NCI-H1930 (cell line): ENCODE data around the gene TBR1.

Source experiments
- DNase-seq, 2 experiments: peaks; one replicate each; lab custom pipeline; 2025; lab: John Stamatoyannopoulos, UW

TBR1 gene

DNA sequence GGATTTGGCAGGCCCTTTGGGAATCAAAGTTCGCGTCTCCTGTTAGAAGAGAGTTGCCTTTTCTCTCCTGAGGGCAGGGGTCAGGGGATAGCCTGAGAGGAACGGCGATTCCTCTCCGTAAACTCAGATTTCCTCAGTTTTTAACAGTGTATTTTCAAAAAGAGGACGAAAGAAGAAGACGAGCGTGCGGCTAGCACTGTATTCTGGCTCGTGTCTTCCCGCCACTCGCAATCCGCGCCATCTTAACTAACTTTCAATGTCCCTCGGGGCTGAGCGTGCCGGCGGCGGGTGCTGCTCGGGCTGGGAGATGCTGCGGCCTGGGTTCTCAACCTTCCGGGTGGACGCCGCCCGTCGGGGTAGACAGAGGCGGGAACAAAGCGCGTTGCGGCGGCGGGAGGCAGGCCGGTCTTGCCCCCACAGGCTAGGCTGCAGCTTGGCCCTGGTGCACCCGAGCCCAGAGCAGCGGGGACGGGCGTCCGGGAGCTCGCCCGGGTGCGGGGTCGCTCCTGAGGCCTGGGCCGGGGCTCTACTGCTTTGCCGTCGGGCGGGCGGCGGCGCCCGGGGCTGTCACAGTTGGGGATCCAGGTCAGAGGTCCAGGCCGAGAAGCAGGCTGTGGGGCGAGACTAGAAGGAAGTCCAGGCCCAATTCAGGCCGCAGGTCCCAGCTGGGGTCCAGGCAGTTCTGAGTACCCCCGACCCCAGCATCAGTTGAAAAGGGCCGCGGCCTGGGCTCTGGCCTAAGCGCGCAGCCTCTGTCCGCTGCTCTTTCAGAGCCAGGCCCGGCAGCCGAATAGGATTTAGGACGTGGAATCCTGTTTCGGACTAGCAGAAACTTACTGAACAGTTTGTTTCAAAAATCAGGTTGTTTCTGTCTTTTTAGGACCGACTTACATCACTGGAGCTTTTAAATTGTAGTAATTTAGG is 11.8 kb downstream of the TBR1 start:
- no peak for DNase-seq

DNA sequence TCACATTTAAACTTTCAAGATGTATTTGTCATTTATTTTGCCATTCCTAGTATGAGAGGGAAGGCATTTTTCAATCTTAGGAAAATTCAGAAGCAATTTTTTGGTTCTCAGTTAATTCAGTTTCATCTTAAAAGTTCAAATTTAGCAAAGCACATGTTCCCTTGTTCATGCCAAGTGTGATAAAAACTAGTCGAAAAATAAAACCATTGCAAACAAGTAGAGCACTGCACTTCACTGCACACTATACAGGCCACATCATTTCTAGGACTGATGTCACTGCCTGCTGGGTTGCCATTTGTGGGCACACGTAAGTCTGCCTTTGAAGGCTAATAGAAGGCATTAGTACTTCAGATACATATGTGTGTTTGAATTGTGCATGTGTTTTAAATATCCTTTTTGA is 14.3 kb downstream of the TBR1 start:
- DNase-seq: no peak

DNA sequence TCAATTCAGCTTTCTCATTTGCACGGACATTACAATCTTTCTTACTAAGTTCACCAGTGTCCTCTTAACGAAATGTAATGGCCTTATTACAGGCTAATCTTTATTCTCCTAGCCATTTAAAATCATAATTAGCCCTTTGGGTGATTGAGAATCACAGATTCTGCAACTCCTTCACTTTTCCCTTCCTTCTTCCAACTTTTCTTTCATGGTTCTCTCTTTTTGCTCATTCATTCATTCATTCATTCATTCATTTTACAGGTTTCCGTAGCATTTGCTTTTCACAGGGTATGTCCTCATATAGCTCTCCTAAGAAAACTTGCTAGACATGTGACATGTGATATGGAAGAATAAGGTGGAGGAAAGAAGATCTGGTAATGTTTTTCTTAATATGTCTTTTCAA is 16.0 kb downstream of the TBR1 start:
- no peak for DNase-seq

- DNase-seq: no peak
Observed at GRCh38 chr2:161434118-161434517, 18.0 kb downstream of the TBR1 start.

DNA sequence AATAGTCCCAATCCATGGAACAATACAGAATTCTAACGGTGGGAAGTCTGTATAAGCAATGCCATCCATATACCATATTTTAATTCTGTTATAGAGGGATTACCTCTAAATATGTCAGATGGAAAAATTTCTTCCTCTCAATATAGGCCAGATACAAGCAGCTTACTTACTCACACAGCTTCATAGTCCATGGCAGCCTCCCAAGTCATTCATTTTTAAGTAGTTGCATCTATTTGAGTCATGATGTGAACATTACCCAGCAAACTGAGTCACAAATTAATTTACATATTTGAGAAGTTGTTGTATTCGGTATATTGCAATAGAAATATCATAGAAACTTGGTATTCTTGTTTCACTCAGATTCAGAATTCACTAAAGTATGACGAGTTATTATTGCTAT is 20.3 kb downstream of the TBR1 start:
- no peak for DNase-seq

- DNase-seq: no peak
Observed at GRCh38 chr2:161438598-161438997, 22.5 kb downstream of the TBR1 start.

- DNase-seq: no peak
Observed at GRCh38 chr2:161445097-161445496, 29.0 kb downstream of the TBR1 start.

- DNase-seq: no peak
Observed at GRCh38 chr2:161448431-161448830, 32.3 kb downstream of the TBR1 start.

- DNase-seq: no peak
Observed at GRCh38 chr2:161471631-161472030, 55.5 kb downstream of the TBR1 start.

- no peak for DNase-seq
Observed at GRCh38 chr2:161474920-161475319, 58.8 kb downstream of the TBR1 start.
